Mucosa of stomach (tissue), 1 donor: ENCODE results near the gene RMRP.
A peak's percentile ranks its signal among the peaks of the same experiment; 100 is the strongest.
"Not testable (repeated sequence)": the region's sequence is repeated elsewhere in the genome, so short reads cannot be mapped to it uniquely, and the experiment has no call there.

Experiments
- H3K27me3 ChIP-seq: one replicate; pipeline ENCODE4 v1.7.0; 2013; ENCODE audit warnings: mild to moderate bottlenecking, low read length; ENCODE audit not compliant: control insufficient read depth, insufficient read depth
- H3K36me3 ChIP-seq: one replicate; pipeline ENCODE4 v1.7.0; 2013; ENCODE audit warnings: low read length; ENCODE audit not compliant: control insufficient read depth, insufficient read depth
- H3K4me1 ChIP-seq: one replicate; pipeline ENCODE4 v1.7.0; 2013; ENCODE audit warnings: mild to moderate bottlenecking, low read length; ENCODE audit not compliant: control insufficient read depth, insufficient read depth
- H3K4me3 ChIP-seq: one replicate; pipeline ENCODE4 v1.7.0; 2013; ENCODE audit warnings: low read length
- H3K9ac ChIP-seq: one replicate; pipeline ENCODE4 v1.7.0; 2013; ENCODE audit warnings: mild to moderate bottlenecking, low read length, moderate library complexity
- H3K9me3 ChIP-seq: one replicate; pipeline ENCODE4 v1.7.0; 2013; ENCODE audit warnings: mild to moderate bottlenecking, low read length, moderate library complexity; ENCODE audit not compliant: control insufficient read depth
- donor health status: Pancreatic carcinoma.

The RMRP gene

DNA sequence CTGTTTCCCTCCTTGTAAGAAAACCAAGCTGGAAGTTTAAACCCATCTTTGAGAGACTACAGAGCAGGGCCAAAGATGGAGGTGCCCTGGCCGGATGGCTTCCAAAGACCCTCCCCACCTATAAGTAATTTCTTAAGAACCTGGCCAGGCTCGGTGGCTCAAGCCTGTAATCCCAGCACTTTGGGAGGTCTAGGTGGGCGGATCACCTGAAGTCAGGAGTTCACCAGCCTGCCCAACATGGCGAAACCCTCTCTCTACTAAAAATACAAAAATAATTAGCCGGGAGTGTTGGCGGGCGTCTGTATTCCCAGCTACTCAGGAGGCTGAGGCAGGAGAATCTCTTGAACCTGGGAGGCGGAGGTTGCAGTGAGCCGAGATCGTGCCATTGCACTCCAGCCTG, 12.1 kb downstream of the RMRP start:
- H3K27me3 ChIP-seq, H3K4me1 ChIP-seq, H3K9me3 ChIP-seq, H3K36me3 ChIP-seq: not testable (repeated sequence)
- H3K9ac ChIP-seq = peak overlapping the region; percentile 70
- H3K4me3 ChIP-seq = peak overlapping the region; percentile 66

DNA sequence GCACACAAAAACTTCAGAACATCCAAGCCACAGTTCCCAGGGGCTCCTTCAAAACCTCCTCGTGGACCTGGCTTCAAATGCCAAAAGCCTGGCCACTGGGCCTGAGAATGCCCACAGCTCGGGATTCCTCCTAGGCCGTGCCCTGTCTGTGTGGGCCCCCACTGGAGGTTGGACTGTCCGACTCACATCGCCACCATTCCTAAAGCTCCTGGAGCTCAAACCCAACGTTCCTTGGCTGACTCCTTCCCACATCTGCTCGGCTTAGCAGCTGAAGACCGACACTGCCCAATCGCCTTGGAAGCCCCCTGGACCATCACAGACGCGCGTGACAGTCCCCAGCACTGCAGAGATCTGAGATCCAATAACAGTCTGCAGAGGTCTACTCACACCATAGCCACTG, 14.8 kb downstream of the RMRP start:
- Histone ChIP-seq H3K27me3 (no peaks in the 10 kb centered on the region), H3K4me1 (peaks cover 5% of the 10 kb centered on the region), H3K36me3 (no peaks in the 10 kb centered on the region), H3K9me3 (no peaks in the 10 kb centered on the region), H3K9ac (no peak overlapping the region), H3K4me3 (no peak overlapping the region)

DNA sequence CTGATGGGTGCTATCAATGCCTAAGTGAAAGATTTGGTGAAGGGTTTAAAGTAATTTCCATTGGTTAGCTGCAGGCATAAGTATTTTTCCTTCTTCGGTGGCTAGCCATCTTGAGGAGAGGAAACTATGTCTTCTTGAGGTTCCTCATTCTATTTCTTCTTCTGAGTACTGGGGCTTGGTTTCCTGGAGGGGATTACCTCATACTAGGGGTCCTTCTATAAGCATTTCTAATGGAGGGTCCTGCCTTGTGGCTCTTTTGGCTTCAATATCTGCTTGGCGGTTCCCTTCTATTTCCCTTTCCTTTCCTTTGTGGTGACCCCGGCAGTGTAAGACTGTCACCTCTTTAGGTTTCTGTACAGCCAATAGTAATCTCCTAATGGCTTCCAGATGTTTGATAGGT, 16.3 kb downstream of the RMRP start:
- H3K4me1 ChIP-seq, H3K9me3 ChIP-seq, H3K9ac ChIP-seq, H3K36me3 ChIP-seq, H3K4me3 ChIP-seq, H3K27me3 ChIP-seq: not testable (repeated sequence)

DNA sequence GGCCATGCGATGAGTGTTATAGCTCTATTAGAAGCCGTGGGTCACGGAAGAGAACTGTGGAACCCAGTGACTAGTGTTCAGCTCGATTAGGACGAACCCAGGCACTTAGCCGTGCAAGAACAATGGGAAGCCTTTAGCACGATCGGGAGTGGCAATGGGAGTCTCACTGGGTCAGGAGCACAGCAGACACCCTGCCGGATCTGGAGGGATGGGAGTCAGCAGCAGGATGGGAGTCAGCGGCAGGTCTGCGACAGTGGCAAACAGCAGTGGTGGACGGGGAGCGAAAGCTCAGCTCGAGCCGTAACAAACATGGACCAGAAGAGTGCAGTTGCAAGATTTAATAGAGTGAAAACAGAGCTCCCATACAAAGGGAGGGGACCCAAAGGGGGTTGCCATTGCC, 17.4 kb downstream of the RMRP start:
- not testable (repeated sequence) for H3K36me3 ChIP-seq, H3K4me1 ChIP-seq, H3K9ac ChIP-seq, H3K9me3 ChIP-seq, H3K27me3 ChIP-seq, H3K4me3 ChIP-seq

DNA sequence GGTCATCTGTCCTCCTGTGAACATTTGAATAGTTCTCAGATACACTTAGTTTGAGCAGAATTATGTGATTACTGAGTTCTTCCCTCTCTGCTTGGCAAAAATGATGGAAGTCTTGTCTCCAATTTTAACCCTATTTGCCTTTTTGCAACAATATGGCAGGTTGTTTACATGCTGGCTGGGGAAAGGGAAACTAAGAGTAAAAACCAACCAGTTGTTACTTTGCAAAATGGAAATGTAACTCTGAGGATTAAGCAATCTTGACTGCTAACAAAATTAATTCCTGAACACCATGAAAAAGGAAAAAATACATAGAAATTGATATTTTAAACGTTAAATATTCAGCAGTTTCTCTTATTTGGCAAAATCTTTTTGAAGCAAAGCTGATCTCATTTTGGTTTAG, 18.2 kb downstream of the RMRP start:
- H3K4me3 ChIP-seq = no peak overlapping the region
- H3K4me1 ChIP-seq = no peaks in the 10 kb centered on the region
- no peaks in the 10 kb centered on the region for H3K36me3 ChIP-seq
- no peaks in the 10 kb centered on the region for H3K27me3 ChIP-seq
- no peaks in the 10 kb centered on the region for H3K9me3 ChIP-seq
- no peak overlapping the region for H3K9ac ChIP-seq

DNA sequence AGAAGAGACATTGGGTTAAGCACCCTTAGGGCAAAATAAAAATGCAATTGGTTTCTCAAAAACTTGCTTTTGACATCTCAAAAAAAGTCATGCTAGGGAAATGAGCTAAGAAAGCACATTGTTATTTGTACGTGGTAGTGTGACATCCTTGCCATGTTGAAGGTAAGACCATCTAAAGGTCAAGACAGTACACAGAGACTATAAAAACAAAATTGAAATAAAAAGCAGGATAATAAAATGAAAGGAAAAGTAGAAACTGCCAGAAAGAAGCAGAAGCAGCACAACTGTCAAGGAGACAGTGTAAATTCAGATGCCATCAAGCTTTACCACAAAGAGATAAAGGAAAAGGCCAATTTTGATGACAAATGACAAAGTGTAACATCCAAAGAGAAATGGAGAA, 18.6 kb downstream of the RMRP start:
- not testable (repeated sequence) for H3K27me3 ChIP-seq, H3K4me1 ChIP-seq, H3K36me3 ChIP-seq

DNA sequence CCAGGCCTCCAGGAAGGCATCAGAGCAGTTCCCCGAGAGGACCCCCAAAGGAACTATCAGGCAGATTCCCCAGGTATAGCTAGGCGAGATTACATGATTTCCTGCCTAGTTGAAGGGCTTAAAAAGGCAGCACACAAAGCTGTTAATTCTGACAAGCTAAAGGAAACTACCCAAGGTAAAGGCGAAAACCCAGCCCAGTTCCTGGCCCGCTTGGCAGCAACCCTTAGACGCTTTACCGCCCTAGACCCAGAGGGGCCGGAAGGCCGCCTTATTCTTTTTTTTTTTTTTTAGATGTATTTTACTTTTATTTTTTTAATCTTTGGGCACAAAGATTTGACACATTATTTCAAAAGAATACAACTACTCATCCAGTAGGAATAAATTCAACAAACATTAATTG, 19.1 kb downstream of the RMRP start:
- not testable (repeated sequence) for H3K4me3 ChIP-seq, H3K27me3 ChIP-seq, H3K4me1 ChIP-seq

More for the DNA sequence above, 18.6 kb downstream of the RMRP start:
- not testable (repeated sequence) for H3K4me3 ChIP-seq, H3K9me3 ChIP-seq, H3K9ac ChIP-seq

DNA sequence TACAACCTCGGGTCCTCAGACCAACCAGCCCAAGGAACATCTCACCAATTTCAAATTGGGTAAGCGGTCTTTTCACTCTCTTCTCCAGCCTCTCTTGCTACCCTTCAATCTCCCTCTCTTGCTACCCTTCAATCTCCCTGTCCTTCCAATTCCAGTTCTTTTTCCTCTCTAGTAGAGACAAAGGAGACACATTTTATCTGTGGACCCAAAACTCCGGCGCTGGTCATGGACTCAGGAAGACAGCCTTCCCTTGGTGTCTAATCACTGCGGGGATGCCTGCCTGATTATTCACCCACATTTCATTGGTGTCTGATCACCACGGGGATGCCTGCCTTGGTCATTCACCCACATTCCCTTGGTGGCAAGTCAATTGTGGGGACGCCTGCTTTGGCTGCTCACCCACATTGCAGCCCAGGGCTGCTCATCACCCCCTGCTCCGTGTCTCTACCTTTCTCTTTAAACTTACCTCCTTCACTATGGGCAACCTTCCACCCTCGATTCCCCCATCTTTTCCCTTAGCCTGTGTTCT, 20.3 kb downstream of the RMRP start:
- H3K4me1 ChIP-seq, H3K9me3 ChIP-seq: not testable (repeated sequence)

More for the DNA sequence above, 19.1 kb downstream of the RMRP start:
- not testable (repeated sequence) for H3K9me3 ChIP-seq, H3K36me3 ChIP-seq, H3K9ac ChIP-seq

DNA sequence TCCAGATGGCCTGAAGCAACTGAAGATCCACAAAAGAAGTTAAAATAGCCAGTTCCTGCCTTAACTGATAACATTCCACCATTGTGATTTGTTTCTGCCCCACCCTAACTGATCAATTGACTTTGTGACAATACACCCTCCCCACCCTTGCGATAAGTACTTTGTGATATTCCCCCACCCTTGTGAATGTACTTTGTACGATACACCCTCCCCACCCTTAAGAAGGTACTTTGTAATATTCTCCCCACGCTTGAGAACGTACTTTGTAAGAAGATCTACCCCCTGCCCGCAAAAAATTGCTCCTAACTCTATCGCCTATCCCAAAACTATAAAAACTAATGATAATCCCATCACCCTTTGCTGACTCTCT, 21.0 kb downstream of the RMRP start:
- not testable (repeated sequence) for H3K9ac ChIP-seq, H3K4me3 ChIP-seq, H3K36me3 ChIP-seq, H3K4me1 ChIP-seq, H3K9me3 ChIP-seq, H3K27me3 ChIP-seq

More for the DNA sequence above, 20.3 kb downstream of the RMRP start:
- H3K27me3 ChIP-seq, H3K9ac ChIP-seq, H3K4me3 ChIP-seq, H3K36me3 ChIP-seq: not testable (repeated sequence)

DNA sequence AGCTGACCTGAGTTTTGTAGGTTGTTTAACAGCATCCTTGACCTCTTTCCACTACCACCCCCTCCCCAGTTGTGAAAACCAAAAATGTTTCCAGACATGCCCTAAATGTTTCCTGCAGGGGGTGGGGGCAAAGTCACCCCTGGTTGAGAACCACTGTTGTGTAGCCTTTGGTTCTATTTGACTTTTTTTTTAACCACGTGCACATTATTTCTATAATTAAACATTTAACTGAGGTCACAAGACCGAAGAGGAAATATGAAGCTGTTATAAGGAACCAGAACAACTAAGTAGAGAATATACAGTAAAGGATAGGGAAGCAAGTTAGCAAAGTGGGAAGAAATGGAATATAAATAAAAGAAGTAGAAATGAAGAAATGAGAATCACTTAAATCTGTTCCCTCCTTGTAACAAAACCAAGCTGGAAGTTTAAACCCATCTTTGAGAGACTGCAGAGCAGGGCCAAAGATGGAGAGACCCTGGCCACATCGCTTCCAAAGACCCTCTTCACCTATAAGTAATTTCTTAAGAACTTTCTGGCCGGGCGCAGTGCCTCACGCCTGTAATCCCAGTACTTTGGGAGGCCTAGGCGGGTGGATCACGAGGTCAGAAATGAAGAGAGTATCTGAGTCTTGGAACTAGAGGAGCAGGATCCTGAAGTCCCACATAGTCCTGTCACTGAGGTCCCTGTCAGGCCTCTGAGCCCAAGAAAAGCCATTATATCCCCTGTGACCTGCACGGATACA, 21.5 kb downstream of the RMRP start:
- no peaks in the 10 kb centered on the region for H3K4me1 ChIP-seq
- H3K27me3 ChIP-seq = no peaks in the 10 kb centered on the region
- no peak overlapping the region for H3K9ac ChIP-seq
- H3K36me3 ChIP-seq = no peaks in the 10 kb centered on the region
- no peaks in the 10 kb centered on the region for H3K9me3 ChIP-seq
- no peak overlapping the region for H3K4me3 ChIP-seq

DNA sequence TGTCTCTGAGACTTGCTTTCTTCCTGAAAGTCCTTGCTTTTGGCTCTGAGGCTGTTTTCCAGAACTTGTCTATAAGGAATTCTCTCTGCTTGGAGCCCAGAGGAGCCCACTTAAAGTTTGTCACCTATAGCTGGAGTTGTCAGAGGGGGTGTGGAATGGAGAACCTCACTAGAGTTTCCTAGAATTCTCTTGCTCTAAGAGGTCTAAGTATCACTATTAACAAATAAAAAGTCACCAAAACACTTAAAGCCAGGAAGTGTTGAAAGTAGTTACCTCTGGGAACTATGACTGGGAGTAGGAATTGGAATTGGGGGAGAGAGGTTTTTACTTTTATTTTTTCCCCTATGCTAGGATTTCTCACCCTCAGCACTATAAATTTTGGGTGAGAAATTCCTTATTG, 22.1 kb downstream of the RMRP start:
- Histone ChIP-seq H3K9me3 (no peaks in the 10 kb centered on the region), H3K27me3 (no peaks in the 10 kb centered on the region), H3K9ac (no peak overlapping the region), H3K36me3 (no peaks in the 10 kb centered on the region), H3K4me1 (no peaks in the 10 kb centered on the region), H3K4me3 (no peak overlapping the region)

DNA sequence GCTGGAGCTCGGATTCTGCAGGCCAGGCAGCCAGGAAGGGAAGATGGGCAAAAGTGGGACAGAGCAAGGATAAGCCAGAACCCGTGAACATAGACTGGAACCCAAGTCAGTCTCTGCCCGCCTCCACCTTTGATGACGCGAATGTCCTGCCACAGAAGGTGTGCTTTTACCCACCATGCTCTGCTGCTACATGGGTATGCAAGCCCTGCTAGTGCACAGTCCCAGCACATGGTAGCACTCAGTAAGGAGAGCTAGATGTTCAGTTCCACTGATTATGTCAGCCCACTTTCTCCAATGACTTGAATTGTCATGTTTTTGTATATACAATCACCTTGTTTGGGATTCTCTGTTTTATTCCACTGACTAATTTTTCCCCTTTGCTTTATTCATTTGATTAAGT, 28.2 kb downstream of the RMRP start:
- Histone ChIP-seq H3K9me3 (no peaks in the 10 kb centered on the region), H3K27me3 (no peaks in the 10 kb centered on the region), H3K4me1 (no peaks in the 10 kb centered on the region), H3K9ac (no peak overlapping the region), H3K36me3 (no peaks in the 10 kb centered on the region), H3K4me3 (no peak overlapping the region)
